ENCODE results near the gene GRK5. TPM values are rescaled to one million over a fixed set of nuclear protein-coding genes. Genes with fewer than 3 reads are reported as not detected.
"Not testable (repeated sequence)": the region's sequence is repeated elsewhere in the genome, so short reads cannot be mapped to it uniquely, and the experiment has no call there.

GRK5 gene
- total and polyA plus RNA-seq, 2 donors = 23.8 to 27.0 TPM

GRCh38 chr10:119219871-119220270 lies 12.5 kb downstream of the GRK5 start:
- Histone ChIP-seq H3K4me3 (ENCODE audit: low read depth, low read length) (no peak overlapping the region), H3K4me1 (ENCODE audit: insufficient read depth) (no peaks in the 10 kb centered on the region), H3K27ac (ENCODE audit: low read depth) (no peak overlapping the region), H3K36me3 (ENCODE audit: insufficient read depth) (no peaks in the 10 kb centered on the region)
- 61% methylated on average over 5 of the region's 5 CpGs for WGBS
- DNase-seq (ENCODE audit: extremely low spot score) = no peak

- Histone ChIP-seq H3K4me3 (ENCODE audit: low read depth, low read length) (no peak overlapping the region), H3K4me1 (ENCODE audit: insufficient read depth) (no peaks in the 10 kb centered on the region), H3K36me3 (ENCODE audit: insufficient read depth) (no peaks in the 10 kb centered on the region), H3K27ac (ENCODE audit: low read depth) (no peak overlapping the region)
- no peak for DNase-seq (ENCODE audit: extremely low spot score)
- WGBS = 61% methylated on average over 4 of the region's 4 CpGs
Measured at GRCh38 chr10:119221201-119221600, 13.8 kb downstream of the GRK5 start.

- Histone ChIP-seq H3K36me3 (ENCODE audit: insufficient read depth) (no peaks in the 10 kb centered on the region), H3K4me3 (ENCODE audit: low read depth, low read length) (no peak overlapping the region), H3K4me1 (ENCODE audit: insufficient read depth) (no peaks in the 10 kb centered on the region), H3K27ac (ENCODE audit: low read depth) (no peak overlapping the region)
- 96% methylated on average over 1 of the region's 1 CpG for WGBS
- DNase-seq (ENCODE audit: extremely low spot score) = no peak
Measured at GRCh38 chr10:119221666-119222065, 14.3 kb downstream of the GRK5 start.

- WGBS = 33% methylated on average over 9 of the region's 9 CpGs
- H3K36me3 ChIP-seq (ENCODE audit: insufficient read depth) = no peaks in the 10 kb centered on the region
- H3K4me3 ChIP-seq (ENCODE audit: low read depth, low read length) = no peak overlapping the region
- H3K27ac ChIP-seq (ENCODE audit: low read depth) = no peak overlapping the region
- no peak for DNase-seq (ENCODE audit: extremely low spot score)
- no peaks in the 10 kb centered on the region for H3K4me1 ChIP-seq (ENCODE audit: insufficient read depth)
Measured at GRCh38 chr10:119222537-119222936, 15.2 kb downstream of the GRK5 start.

- H3K4me1 ChIP-seq (ENCODE audit: insufficient read depth) = no peaks in the 10 kb centered on the region
- WGBS = 61% methylated on average over 9 of the region's 9 CpGs
- DNase-seq (ENCODE audit: extremely low spot score) = no peak
- no peak overlapping the region for H3K4me3 ChIP-seq (ENCODE audit: low read depth, low read length)
- peak overlapping the region; percentile 41 for H3K27ac ChIP-seq (ENCODE audit: low read depth)
- H3K36me3 ChIP-seq (ENCODE audit: insufficient read depth) = no peaks in the 10 kb centered on the region
Measured at GRCh38 chr10:119222966-119223386, 15.6 kb downstream of the GRK5 start.

- DNase-seq (ENCODE audit: extremely low spot score) = no peak
- Histone ChIP-seq H3K27ac (ENCODE audit: low read depth) (no peak overlapping the region), H3K4me3 (ENCODE audit: low read depth, low read length) (no peak overlapping the region), H3K4me1 (ENCODE audit: insufficient read depth) (no peaks in the 10 kb centered on the region), H3K36me3 (ENCODE audit: insufficient read depth) (no peaks in the 10 kb centered on the region)
- WGBS = 48% methylated on average over 4 of the region's 4 CpGs
Measured at GRCh38 chr10:119225083-119225658, 17.8 kb downstream of the GRK5 start.

- no peaks in the 10 kb centered on the region for H3K4me1 ChIP-seq (ENCODE audit: insufficient read depth)
- no peak overlapping the region for H3K27ac ChIP-seq (ENCODE audit: low read depth)
- no peaks in the 10 kb centered on the region for H3K36me3 ChIP-seq (ENCODE audit: insufficient read depth)
- WGBS = 89% methylated on average over 6 of the region's 6 CpGs
- no peak overlapping the region for H3K4me3 ChIP-seq (ENCODE audit: low read depth, low read length)
- DNase-seq (ENCODE audit: extremely low spot score) = no peak
Measured at GRCh38 chr10:119227825-119228224, 20.5 kb downstream of the GRK5 start.

- Histone ChIP-seq H3K4me3 (ENCODE audit: low read depth, low read length) (no peak overlapping the region), H3K36me3 (ENCODE audit: insufficient read depth) (no peaks in the 10 kb centered on the region), H3K4me1 (ENCODE audit: insufficient read depth) (peaks cover 1% of the 10 kb centered on the region), H3K27ac (ENCODE audit: low read depth) (no peak overlapping the region)
- DNase-seq (ENCODE audit: extremely low spot score) = no peak
- 87% methylated on average over 7 of the region's 7 CpGs for WGBS
Measured at GRCh38 chr10:119231654-119232053, 24.3 kb downstream of the GRK5 start.

- WGBS = 82% methylated on average over 4 of the region's 4 CpGs
- not testable (repeated sequence) for H3K4me1 ChIP-seq (ENCODE audit: insufficient read depth); DNase-seq (ENCODE audit: extremely low spot score); H3K27ac ChIP-seq (ENCODE audit: low read depth); H3K4me3 ChIP-seq (ENCODE audit: low read depth, low read length); H3K36me3 ChIP-seq (ENCODE audit: insufficient read depth)
Measured at GRCh38 chr10:119232439-119232838, 25.1 kb downstream of the GRK5 start.

GRCh38 chr10:119233123-119233820 lies 25.9 kb downstream of the GRK5 start:
- Histone ChIP-seq H3K4me1 (ENCODE audit: insufficient read depth) (peaks cover 1% of the 10 kb centered on the region), H3K36me3 (ENCODE audit: insufficient read depth) (no peaks in the 10 kb centered on the region), H3K4me3 (ENCODE audit: low read depth, low read length) (no peak overlapping the region), H3K27ac (ENCODE audit: low read depth) (no peak overlapping the region)
- 80% methylated on average over 5 of the region's 5 CpGs for WGBS
- no peak for DNase-seq (ENCODE audit: extremely low spot score)

- DNase-seq (ENCODE audit: extremely low spot score) = no peak
- Histone ChIP-seq H3K27ac (ENCODE audit: low read depth) (no peak overlapping the region), H3K4me1 (ENCODE audit: insufficient read depth) (peaks cover 1% of the 10 kb centered on the region), H3K36me3 (ENCODE audit: insufficient read depth) (no peaks in the 10 kb centered on the region), H3K4me3 (ENCODE audit: low read depth, low read length) (no peak overlapping the region)
- WGBS = 42% methylated on average over 3 of the region's 3 CpGs
Measured at GRCh38 chr10:119233821-119234220, 26.4 kb downstream of the GRK5 start.

GRCh38 chr10:119235356-119235755 lies 28.0 kb downstream of the GRK5 start:
- Histone ChIP-seq H3K4me1 (ENCODE audit: insufficient read depth) (peaks cover 1% of the 10 kb centered on the region), H3K36me3 (ENCODE audit: insufficient read depth) (no peaks in the 10 kb centered on the region), H3K27ac (ENCODE audit: low read depth) (no peak overlapping the region), H3K4me3 (ENCODE audit: low read depth, low read length) (no peak overlapping the region)
- 36% methylated on average over 3 of the region's 3 CpGs for WGBS
- no peak for DNase-seq (ENCODE audit: extremely low spot score)

GRCh38 chr10:119237722-119238436 lies 30.5 kb downstream of the GRK5 start:
- no peaks in the 10 kb centered on the region for H3K36me3 ChIP-seq (ENCODE audit: insufficient read depth)
- no peak overlapping the region for H3K4me3 ChIP-seq (ENCODE audit: low read depth, low read length)
- 75% methylated on average over 8 of the region's 8 CpGs for WGBS
- H3K27ac ChIP-seq (ENCODE audit: low read depth) = no peak overlapping the region
- H3K4me1 ChIP-seq (ENCODE audit: insufficient read depth) = peaks cover 1% of the 10 kb centered on the region
- no peak for DNase-seq (ENCODE audit: extremely low spot score)

- no peaks in the 10 kb centered on the region for H3K36me3 ChIP-seq (ENCODE audit: insufficient read depth)
- DNase-seq (ENCODE audit: extremely low spot score) = no peak
- no peak overlapping the region for H3K27ac ChIP-seq (ENCODE audit: low read depth)
- 74% methylated on average over 8 of the region's 8 CpGs for WGBS
- peaks cover 1% of the 10 kb centered on the region for H3K4me1 ChIP-seq (ENCODE audit: insufficient read depth)
- H3K4me3 ChIP-seq (ENCODE audit: low read depth, low read length) = no peak overlapping the region
Measured at GRCh38 chr10:119238577-119238976, 31.2 kb downstream of the GRK5 start.
